WTC11 (cell line): ENCODE results near the gene RABAC1. TPM values are rescaled to one million over a fixed set of nuclear protein-coding genes. Genes with fewer than 3 reads are reported as not detected.

Experiments
- ATAC-seq: fragments of 200-7000 bp; cut with Tn5 transposase; 2 replicates; pipeline ENCODE4 v1.10.0; 2021; ENCODE audit warnings: mild to moderate bottlenecking, moderate library complexity
- CTCF ChIA-PET: fragments of 300-600 bp; sonication (Branson Sonifier 250); formaldehyde crosslinking; loops from one replicate; lab custom pipeline; 2021; ENCODE audit warnings: antibody characterized with exemption; lab: Charles Lee
- POLR2A ChIA-PET: fragments of 350-600 bp; sonication (Branson Sonifier 250); formaldehyde crosslinking; loops from one replicate; lab custom pipeline; 2021; ENCODE audit warnings: antibody characterized with exemption; lab: Charles Lee
- DNase-seq: peaks from one replicate; pipeline ENCODE4 v3.0.0; 2021; ENCODE audit warnings: low spot score
- H3K27ac Mint-ChIP-seq: 2 replicates; pipeline ENCODE4 v1.8.0; 2021; ENCODE audit warnings: mixed read lengths
- H3K27me3 Mint-ChIP-seq: 2 replicates; pipeline ENCODE4 v1.8.0; 2021; ENCODE audit warnings: low read depth, mild to moderate bottlenecking, moderate library complexity, mixed read lengths
- H3K36me3 Mint-ChIP-seq: 2 replicates; pipeline ENCODE4 v1.8.0; 2021; ENCODE audit warnings: mixed read lengths
- H3K4me1 Mint-ChIP-seq: 2 replicates; pipeline ENCODE4 v1.8.0; 2022; ENCODE audit warnings: mixed read lengths
- H3K4me3 Mint-ChIP-seq: 2 replicates; pipeline ENCODE4 v1.8.0; 2021; ENCODE audit warnings: mild to moderate bottlenecking, moderate library complexity, mixed read lengths
- H3K9me3 Mint-ChIP-seq: 2 replicates; pipeline ENCODE4 v1.8.0; 2021; ENCODE audit warnings: mixed read lengths
- ATF1 ChIP-seq: sonication (generic); formaldehyde crosslinking; IDR thresholded peaks from 2 replicates; pipeline ENCODE4 v1.8.1; 2023; ENCODE audit warnings: mild to moderate bottlenecking, moderate library complexity, missing genetic modification reagents
- GRHL2 ChIP-seq: fragments of 250-450 bp; sonication (Bioruptor Pico); IDR thresholded peaks from 2 replicates; pipeline ENCODE4 v1.8.0; 2022; ENCODE audit warnings: mild to moderate bottlenecking, moderate library complexity; ENCODE audit not compliant: insufficient replicate concordance, severe bottlenecking
- SOX15 ChIP-seq: fragments of 250-450 bp; sonication (Bioruptor Pico); IDR thresholded peaks from 2 replicates; pipeline ENCODE4 v1.9.0; 2021; ENCODE audit warnings: mild to moderate bottlenecking
- TEAD1 ChIP-seq: sonication (generic); formaldehyde crosslinking; IDR thresholded peaks from 2 replicates; pipeline ENCODE4 v1.8.0; 2022; ENCODE audit warnings: mild to moderate bottlenecking, missing genetic modification reagents
- total RNA-seq: library from RNA; stranded (reverse); gene quantifications from 3 replicates; pipeline ENCODE4 v1.2.3, GENCODE V29; 2021
- TF ChIP-seq, protein P1 (sequence below): sonication (generic); formaldehyde crosslinking; IDR thresholded peaks from 2 replicates; pipeline ENCODE4 v1.8.0; 2023; ENCODE audit warnings: missing genetic modification reagents, mild to moderate bottlenecking, borderline replicate concordance
- TF ChIP-seq, protein P2 (sequence below): fragments of 250-450 bp; sonication (Bioruptor Pico); conservative IDR thresholded peaks from 2 replicates; pipeline ENCODE4 v1.9.0; 2021; ENCODE audit warnings: mild to moderate bottlenecking
- TF ChIP-seq, protein P3 (sequence below): sonication (generic); formaldehyde crosslinking; IDR thresholded peaks from 2 replicates; pipeline ENCODE4 v1.8.0; 2022; ENCODE audit warnings: mild to moderate bottlenecking, missing genetic modification reagents
- TF ChIP-seq, protein P4 (sequence below): fragments of 250-450 bp; sonication (Bioruptor Pico); IDR thresholded peaks from 2 replicates; pipeline ENCODE4 v1.9.0; 2021; ENCODE audit warnings: mild to moderate bottlenecking, borderline replicate concordance

Gene RABAC1
- total RNA-seq, 1 experiment from 2014 or later: 159 TPM

DNA sequence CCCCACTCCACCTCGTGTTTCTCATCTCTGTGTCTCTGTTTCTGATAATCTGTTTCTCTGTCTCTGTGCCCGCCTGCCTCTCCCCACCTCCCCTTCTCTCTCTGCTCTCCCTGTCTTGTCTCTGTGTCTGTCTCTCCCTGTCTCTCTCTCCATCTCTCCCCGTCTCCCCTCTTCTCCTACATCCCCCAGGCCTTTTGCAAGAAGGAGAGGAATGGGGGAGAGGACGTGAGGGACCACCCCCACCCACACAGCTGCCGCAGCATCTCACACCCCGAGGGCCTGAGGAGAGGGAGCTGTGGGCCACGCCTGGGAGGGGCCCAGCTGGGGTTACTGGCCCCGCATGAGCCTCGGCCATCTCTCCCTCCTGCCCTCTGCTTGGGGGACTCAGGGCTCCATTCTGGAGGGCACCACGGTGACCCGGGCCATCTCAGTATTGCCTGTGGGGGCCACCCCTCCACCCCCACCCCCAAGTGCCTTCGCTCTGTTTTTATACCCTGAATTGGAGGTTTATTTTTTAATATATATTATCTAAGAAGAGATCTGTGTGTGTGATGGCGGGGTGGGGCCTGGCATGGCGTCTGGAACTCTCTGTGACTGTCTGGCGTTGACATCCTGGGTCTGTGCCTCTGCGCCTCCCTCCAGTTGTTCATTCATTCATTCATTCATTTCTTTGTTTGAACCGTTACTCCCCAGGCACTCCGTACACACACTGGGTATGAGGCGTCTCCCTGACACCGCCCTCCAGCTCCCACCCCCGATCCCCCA is 52.0 kb downstream of the RABAC1 start:
- peaks cover 5% of the 10 kb centered on the region for H3K4me1 Mint-ChIP-seq
- ChIA-PET POLR2A (interaction anchor here (1.7 kb wide), 1 partner anchor 15 kb away, joined by 5 read pairs; no protein-coding TSS in a partner anchor), CTCF (interaction anchor here (1.0 to 1.7 kb wide), 3 partner anchors 11 to 30 kb away, joined by 3 to 7 read pairs (median 4); no protein-coding TSS in a partner anchor)
- H3K36me3 Mint-ChIP-seq: peaks cover 20% of the 10 kb centered on the region
- no peak for ATAC-seq
- no peak for DNase-seq
- H3K27me3 Mint-ChIP-seq: peaks cover 7% of the 10 kb centered on the region
- H3K9me3 Mint-ChIP-seq: no peaks in the 10 kb centered on the region
- H3K4me3 Mint-ChIP-seq: no peak overlapping the region
- TF ChIP-seq, protein P1, sequence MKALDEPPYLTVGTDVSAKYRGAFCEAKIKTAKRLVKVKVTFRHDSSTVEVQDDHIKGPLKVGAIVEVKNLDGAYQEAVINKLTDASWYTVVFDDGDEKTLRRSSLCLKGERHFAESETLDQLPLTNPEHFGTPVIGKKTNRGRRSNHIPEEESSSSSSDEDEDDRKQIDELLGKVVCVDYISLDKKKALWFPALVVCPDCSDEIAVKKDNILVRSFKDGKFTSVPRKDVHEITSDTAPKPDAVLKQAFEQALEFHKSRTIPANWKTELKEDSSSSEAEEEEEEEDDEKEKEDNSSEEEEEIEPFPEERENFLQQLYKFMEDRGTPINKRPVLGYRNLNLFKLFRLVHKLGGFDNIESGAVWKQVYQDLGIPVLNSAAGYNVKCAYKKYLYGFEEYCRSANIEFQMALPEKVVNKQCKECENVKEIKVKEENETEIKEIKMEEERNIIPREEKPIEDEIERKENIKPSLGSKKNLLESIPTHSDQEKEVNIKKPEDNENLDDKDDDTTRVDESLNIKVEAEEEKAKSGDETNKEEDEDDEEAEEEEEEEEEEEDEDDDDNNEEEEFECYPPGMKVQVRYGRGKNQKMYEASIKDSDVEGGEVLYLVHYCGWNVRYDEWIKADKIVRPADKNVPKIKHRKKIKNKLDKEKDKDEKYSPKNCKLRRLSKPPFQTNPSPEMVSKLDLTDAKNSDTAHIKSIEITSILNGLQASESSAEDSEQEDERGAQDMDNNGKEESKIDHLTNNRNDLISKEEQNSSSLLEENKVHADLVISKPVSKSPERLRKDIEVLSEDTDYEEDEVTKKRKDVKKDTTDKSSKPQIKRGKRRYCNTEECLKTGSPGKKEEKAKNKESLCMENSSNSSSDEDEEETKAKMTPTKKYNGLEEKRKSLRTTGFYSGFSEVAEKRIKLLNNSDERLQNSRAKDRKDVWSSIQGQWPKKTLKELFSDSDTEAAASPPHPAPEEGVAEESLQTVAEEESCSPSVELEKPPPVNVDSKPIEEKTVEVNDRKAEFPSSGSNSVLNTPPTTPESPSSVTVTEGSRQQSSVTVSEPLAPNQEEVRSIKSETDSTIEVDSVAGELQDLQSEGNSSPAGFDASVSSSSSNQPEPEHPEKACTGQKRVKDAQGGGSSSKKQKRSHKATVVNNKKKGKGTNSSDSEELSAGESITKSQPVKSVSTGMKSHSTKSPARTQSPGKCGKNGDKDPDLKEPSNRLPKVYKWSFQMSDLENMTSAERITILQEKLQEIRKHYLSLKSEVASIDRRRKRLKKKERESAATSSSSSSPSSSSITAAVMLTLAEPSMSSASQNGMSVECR: no peak
- TF ChIP-seq GRHL2: no peak
- TF ChIP-seq TEAD1: no peak
- no peak for TF ChIP-seq ATF1 (CRISPR knock-in tag)
- TF ChIP-seq, protein P2, sequence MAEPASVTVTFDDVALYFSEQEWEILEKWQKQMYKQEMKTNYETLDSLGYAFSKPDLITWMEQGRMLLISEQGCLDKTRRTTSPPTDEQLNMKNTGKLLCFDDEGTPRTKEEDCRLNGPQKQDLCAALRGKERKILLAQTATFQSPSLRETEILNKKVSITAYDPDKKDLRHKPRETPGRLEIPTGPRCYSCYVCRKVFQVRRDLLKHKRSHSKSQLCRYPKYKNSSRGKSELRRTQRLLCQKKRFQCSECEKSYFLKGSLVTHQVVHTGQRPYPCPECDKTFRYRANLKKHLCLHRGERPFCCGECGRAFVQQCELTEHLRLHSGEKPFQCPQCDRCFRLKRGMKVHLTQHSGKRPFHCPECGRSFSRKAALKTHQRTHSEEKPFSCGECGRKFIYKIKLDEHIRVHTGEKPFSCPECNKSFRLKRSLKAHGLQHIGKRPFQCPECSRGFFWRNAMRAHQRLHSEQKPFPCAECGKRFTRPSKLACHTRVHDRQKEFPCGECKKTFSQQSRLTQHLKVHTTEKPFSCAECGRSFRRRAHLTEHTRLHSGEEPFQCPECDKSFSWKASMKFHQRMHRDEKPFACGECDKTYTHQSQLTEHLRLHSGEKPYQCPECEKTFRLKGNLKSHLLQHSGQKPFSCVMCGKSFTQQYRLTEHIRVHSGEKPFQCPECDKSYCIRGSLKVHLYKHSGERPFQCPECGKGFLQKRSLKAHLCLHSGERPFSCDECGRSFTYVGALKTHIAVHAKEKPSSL (CRISPR knock-in tag): no peak
- TF ChIP-seq SOX15: no peak
- TF ChIP-seq, protein P3, sequence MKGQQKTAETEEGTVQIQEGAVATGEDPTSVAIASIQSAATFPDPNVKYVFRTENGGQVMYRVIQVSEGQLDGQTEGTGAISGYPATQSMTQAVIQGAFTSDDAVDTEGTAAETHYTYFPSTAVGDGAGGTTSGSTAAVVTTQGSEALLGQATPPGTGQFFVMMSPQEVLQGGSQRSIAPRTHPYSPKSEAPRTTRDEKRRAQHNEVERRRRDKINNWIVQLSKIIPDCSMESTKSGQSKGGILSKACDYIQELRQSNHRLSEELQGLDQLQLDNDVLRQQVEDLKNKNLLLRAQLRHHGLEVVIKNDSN (CRISPR knock-in tag): no peak
- TF ChIP-seq, protein P4, sequence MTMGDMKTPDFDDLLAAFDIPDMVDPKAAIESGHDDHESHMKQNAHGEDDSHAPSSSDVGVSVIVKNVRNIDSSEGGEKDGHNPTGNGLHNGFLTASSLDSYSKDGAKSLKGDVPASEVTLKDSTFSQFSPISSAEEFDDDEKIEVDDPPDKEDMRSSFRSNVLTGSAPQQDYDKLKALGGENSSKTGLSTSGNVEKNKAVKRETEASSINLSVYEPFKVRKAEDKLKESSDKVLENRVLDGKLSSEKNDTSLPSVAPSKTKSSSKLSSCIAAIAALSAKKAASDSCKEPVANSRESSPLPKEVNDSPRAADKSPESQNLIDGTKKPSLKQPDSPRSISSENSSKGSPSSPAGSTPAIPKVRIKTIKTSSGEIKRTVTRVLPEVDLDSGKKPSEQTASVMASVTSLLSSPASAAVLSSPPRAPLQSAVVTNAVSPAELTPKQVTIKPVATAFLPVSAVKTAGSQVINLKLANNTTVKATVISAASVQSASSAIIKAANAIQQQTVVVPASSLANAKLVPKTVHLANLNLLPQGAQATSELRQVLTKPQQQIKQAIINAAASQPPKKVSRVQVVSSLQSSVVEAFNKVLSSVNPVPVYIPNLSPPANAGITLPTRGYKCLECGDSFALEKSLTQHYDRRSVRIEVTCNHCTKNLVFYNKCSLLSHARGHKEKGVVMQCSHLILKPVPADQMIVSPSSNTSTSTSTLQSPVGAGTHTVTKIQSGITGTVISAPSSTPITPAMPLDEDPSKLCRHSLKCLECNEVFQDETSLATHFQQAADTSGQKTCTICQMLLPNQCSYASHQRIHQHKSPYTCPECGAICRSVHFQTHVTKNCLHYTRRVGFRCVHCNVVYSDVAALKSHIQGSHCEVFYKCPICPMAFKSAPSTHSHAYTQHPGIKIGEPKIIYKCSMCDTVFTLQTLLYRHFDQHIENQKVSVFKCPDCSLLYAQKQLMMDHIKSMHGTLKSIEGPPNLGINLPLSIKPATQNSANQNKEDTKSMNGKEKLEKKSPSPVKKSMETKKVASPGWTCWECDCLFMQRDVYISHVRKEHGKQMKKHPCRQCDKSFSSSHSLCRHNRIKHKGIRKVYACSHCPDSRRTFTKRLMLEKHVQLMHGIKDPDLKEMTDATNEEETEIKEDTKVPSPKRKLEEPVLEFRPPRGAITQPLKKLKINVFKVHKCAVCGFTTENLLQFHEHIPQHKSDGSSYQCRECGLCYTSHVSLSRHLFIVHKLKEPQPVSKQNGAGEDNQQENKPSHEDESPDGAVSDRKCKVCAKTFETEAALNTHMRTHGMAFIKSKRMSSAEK: no peak
- H3K27ac Mint-ChIP-seq: no peak overlapping the region

Other genes starting within 250 kb of the RABAC1 start
- 0.37 to 0.53 TPM (median 0.41 TPM) in 3 replicates for gene CEACAM6, start 203.8 kb downstream of the RABAC1 start, total RNA-seq
- gene CEACAM3, start 162.7 kb downstream of the RABAC1 start, total RNA-seq: not detected in 3 replicates
- not detected in 3 replicates for gene LYPD4, start 114.6 kb downstream of the RABAC1 start, total RNA-seq
- gene DMRTC2, start 114.3 kb downstream of the RABAC1 start, total RNA-seq: not detected in 3 replicates
- 3,152 to 3,787 TPM (median 3,713 TPM) in 3 replicates for gene RPS19, start 99.1 kb downstream of the RABAC1 start, total RNA-seq
- 0.42 to 1.2 TPM (median 0.71 TPM) in 3 replicates for gene CD79A, start 82.0 kb downstream of the RABAC1 start, total RNA-seq
- gene ARHGEF1, start 76.1 kb downstream of the RABAC1 start, total RNA-seq: 77.2 to 102 TPM (median 82.9 TPM) in 3 replicates
- 0.30 to 0.66 TPM (median 0.31 TPM) in 3 replicates for gene ERFL, start 30.9 kb downstream of the RABAC1 start, total RNA-seq
- gene ATP1A3, start 34.9 kb upstream of the RABAC1 start, total RNA-seq: 28.2 to 34.2 TPM (median 30.9 TPM) in 3 replicates
- gene GRIK5, start 110.9 kb upstream of the RABAC1 start, total RNA-seq: 52.3 to 71.3 TPM (median 66.3 TPM) in 3 replicates
- 30.6 to 34.0 TPM (median 33.4 TPM) in 3 replicates for gene ZNF574, start 116.8 kb upstream of the RABAC1 start, total RNA-seq
- 6.0 to 7.7 TPM (median 6.6 TPM) in 3 replicates for gene POU2F2, start 173.1 kb upstream of the RABAC1 start, total RNA-seq